Esophagus muscularis mucosa (tissue), 4 donors: Measurements from ENCODE around the gene COL19A1. TPM values are rescaled to one million over a fixed set of nuclear protein-coding genes. Genes with fewer than 3 reads are reported as not detected.

ENCODE experiments used
- DNase-seq: peaks from one replicate; pipeline ENCODE4 v3.0.0-alpha.2; 2017; ENCODE audit errors: extremely low spot score
- H3K27ac ChIP-seq, 4 donors: fragments of 200-600 bp; sonication (generic); replicated peaks in 1 of 4; 1 replicate in 3 of 4; 2 replicates in 1 of 4; pipeline ENCODE4 v1.5.1; 2016 to 2019; ENCODE audit warnings: mild to moderate bottlenecking in 1 of 4
- H3K27me3 ChIP-seq, 4 donors: fragments of 200-600 bp; sonication (generic); one replicate each; pipeline versions ENCODE4 v1.5.1 to v1.6.0; 2016 to 2019
- H3K36me3 ChIP-seq, 4 donors: fragments of 200-600 bp; sonication (generic); one replicate each; pipeline ENCODE4 v1.5.1; 2016 to 2019
- H3K4me1 ChIP-seq, 4 donors: fragments of 200-600 bp; sonication (generic); one replicate each; pipeline ENCODE4 v1.5.1; 2016 to 2019
- H3K4me3 ChIP-seq, 4 donors: fragments of 200-600 bp; sonication (generic); 1 replicate in 2 of 4; 2 replicates in 2 of 4; pipeline ENCODE4 v1.5.1; 2016 to 2019; ENCODE audit warnings: mild to moderate bottlenecking in 4 of 4, moderate library complexity in 1 of 4
- H3K9me3 ChIP-seq, 4 donors: fragments of 200-600 bp; sonication (generic); 1 replicate in 3 of 4; 2 replicates in 1 of 4; pipeline ENCODE4 v1.5.1; 2016 to 2019
- CTCF ChIP-seq, 3 experiments: fragments of 200-600 bp in 2 of 3; fragments of 450-650 bp in 1 of 3; sonication (generic) in 2 of 3; IDR thresholded peaks; one replicate each; pipeline ENCODE4 v1.5.1; 2017 to 2019; ENCODE audit warnings: antibody characterized with exemption in 3 of 3, mild to moderate bottlenecking in 2 of 3, moderate library complexity in 1 of 3
- EP300 ChIP-seq: sonication (generic); formaldehyde crosslinking; IDR thresholded peaks from one replicate; pipeline ENCODE4 v1.6.1; 2017; ENCODE audit warnings: antibody characterized with exemption
- POLR2A ChIP-seq: fragments of 450-650 bp; IDR thresholded peaks from one replicate; pipeline ENCODE4 v1.6.1; 2017; ENCODE audit warnings: antibody characterized with exemption, moderate library complexity, mild to moderate bottlenecking, low read depth
- POLR2AphosphoS5 ChIP-seq, 2 donors: sonication (generic); formaldehyde crosslinking; IDR thresholded peaks; one replicate each; pipeline ENCODE4 v1.6.1; 2017; ENCODE audit warnings: antibody characterized with exemption in 2 of 2
- WGBS: methylation state at CpG from one replicate; pipeline ENCODE4 v1.1.5; 2018; 5-methylcytosine and 5-hydroxymethylcytosine counted together
- intact Hi-C: fragments of 100-400 bp; cut with DNase I; formaldehyde crosslinking; loops from one replicate; pipeline ENCODE4 v1.15.1; 2023
- total RNA-seq, 4 donors: library from RNA; depleted of rRNA; stranded (reverse); fragments of >200 nt; gene quantifications; one replicate each; pipeline versions ENCODE4 v1.1.0 to v1.2.1, GENCODE V29; 2016

COL19A1 gene
- total RNA-seq, 4 donors from 2014 or later, result 1.7 to 4.0 (median 2.4) TPM

GRCh38 chr6:70163795-70164194, 297.4 kb downstream of the COL19A1 start:
- WGBS, result 89% methylated on average over 3 of the region's 3 CpGs

GRCh38 chr6:70164556-70164955, 298.2 kb downstream of the COL19A1 start:
- no peaks in the 10 kb centered on the region for H3K36me3 ChIP-seq
- no peak overlapping the region for H3K4me3 ChIP-seq
- H3K27ac ChIP-seq, result no peak overlapping the region
- no peak for TF ChIP-seq POLR2A
- no peak for TF ChIP-seq EP300
- TF ChIP-seq POLR2AphosphoS5 (IDR thresholded peaks at IDR 0.05), result no peak
- TF ChIP-seq CTCF (IDR thresholded peaks at IDR 0.05), result no peak
- intact Hi-C loops, result no loop called here
- H3K27me3 ChIP-seq, result peaks cover 0 to 4% (median 0%) of the 10 kb centered on the region in 4 donors
- 78% methylated on average over 2 of the region's 2 CpGs for WGBS
- DNase-seq, result no peak
- H3K9me3 ChIP-seq, result no peaks in the 10 kb centered on the region
- peaks cover 0 to 16% (median 2%) of the 10 kb centered on the region in 4 donors for H3K4me1 ChIP-seq

More at GRCh38 chr6:70163795-70164194, 297.4 kb downstream of the COL19A1 start:
- peaks cover 0 to 4% (median 0%) of the 10 kb centered on the region in 4 donors for H3K27me3 ChIP-seq
- no peaks in the 10 kb centered on the region for H3K9me3 ChIP-seq
- peaks cover 0 to 16% (median 2%) of the 10 kb centered on the region in 4 donors for H3K4me1 ChIP-seq
- intact Hi-C loops, result no loop called here
- H3K36me3 ChIP-seq, result no peaks in the 10 kb centered on the region
- no peak overlapping the region for H3K27ac ChIP-seq
- TF ChIP-seq POLR2A (no peak), CTCF (IDR thresholded peaks at IDR 0.05) (no peak), POLR2AphosphoS5 (IDR thresholded peaks at IDR 0.05) (no peak), EP300 (no peak)
- no peak for DNase-seq
- no peak overlapping the region for H3K4me3 ChIP-seq

GRCh38 chr6:70166088-70166958, 300.0 kb downstream of the COL19A1 start:
- Histone ChIP-seq H3K4me3 (peak overlapping the region in 2 of 4 donors; percentile 9 to 22), H3K27ac (no peak overlapping the region), H3K36me3 (no peaks in the 10 kb centered on the region), H3K27me3 (peaks cover 0 to 4% (median 0%) of the 10 kb centered on the region in 4 donors), H3K9me3 (no peaks in the 10 kb centered on the region), H3K4me1 (peaks cover 0 to 10% (median 2%) of the 10 kb centered on the region in 4 donors)
- intact Hi-C loops, result no loop called here
- WGBS, result 29% methylated on average over 24 of the region's 24 CpGs
- TF ChIP-seq POLR2AphosphoS5 (IDR thresholded peaks at IDR 0.05) (no peak), CTCF (IDR thresholded peaks at IDR 0.05) (peak; percentile 16 to 54 (median 24))
- DNase-seq, result no peak

- H3K4me1 ChIP-seq, result peaks cover 0 to 10% (median 2%) of the 10 kb centered on the region in 4 donors
- no peaks in the 10 kb centered on the region for H3K9me3 ChIP-seq
- H3K27me3 ChIP-seq, result peaks cover 0 to 4% (median 0%) of the 10 kb centered on the region in 4 donors
- TF ChIP-seq EP300 (no peak), POLR2AphosphoS5 (IDR thresholded peaks at IDR 0.05) (no peak), POLR2A (no peak), CTCF (IDR thresholded peaks at IDR 0.05) (no peak)
- WGBS, result 75% methylated on average over 5 of the region's 5 CpGs
- no peak overlapping the region for H3K27ac ChIP-seq
- no peak overlapping the region for H3K4me3 ChIP-seq
- DNase-seq, result no peak
- H3K36me3 ChIP-seq, result no peaks in the 10 kb centered on the region
- intact Hi-C loops, result no loop called here
These were observed 302.5 kb downstream of the COL19A1 start for GRCh38 chr6:70168681-70169377.
